Brain microvascular endothelial cell (primary cell): ENCODE results near the gene ROR2.

Source experiments
- DNase-seq: peaks from one replicate; pipeline ENCODE4 v3.0.0-alpha.2; 2020
- H3K27ac ChIP-seq: fragments of 250-450 bp; sonication (Bioruptor Pico); 2 replicates; pipeline ENCODE4 v1.5.1; 2020; ENCODE audit warnings: mild to moderate bottlenecking, moderate library complexity
- H3K27me3 ChIP-seq: fragments of 250-450 bp; sonication (Bioruptor Pico); replicated peaks from 2 replicates; pipeline ENCODE4 v1.5.1; 2020; ENCODE audit warnings: mild to moderate bottlenecking
- H3K36me3 ChIP-seq: fragments of 250-450 bp; sonication (Bioruptor Pico); replicated peaks from 2 replicates; pipeline ENCODE4 v1.5.1; 2020; ENCODE audit warnings: mild to moderate bottlenecking
- H3K4me3 ChIP-seq: 2 replicates; pipeline ENCODE4 v1.5.1; 2011; ENCODE audit warnings: low read depth, mild to moderate bottlenecking, control low read depth, low read length, moderate library complexity
- in situ Hi-C: cut with HindIII; loops from 2 replicates; pipeline ENCODE4 v1.10.0; 2017; ENCODE audit warnings: low sequenced_read_pairs, low pct_ligation_motif_present
- TF ChIP-seq, protein P1 (sequence below): IDR thresholded peaks from 2 replicates; pipeline ENCODE4 v1.5.1; 2011; ENCODE audit warnings: low read depth, mild to moderate bottlenecking, moderate library complexity, low read length, control low read depth, inconsistent platforms; ENCODE audit errors: missing control alignments

The ROR2 gene

DNA sequence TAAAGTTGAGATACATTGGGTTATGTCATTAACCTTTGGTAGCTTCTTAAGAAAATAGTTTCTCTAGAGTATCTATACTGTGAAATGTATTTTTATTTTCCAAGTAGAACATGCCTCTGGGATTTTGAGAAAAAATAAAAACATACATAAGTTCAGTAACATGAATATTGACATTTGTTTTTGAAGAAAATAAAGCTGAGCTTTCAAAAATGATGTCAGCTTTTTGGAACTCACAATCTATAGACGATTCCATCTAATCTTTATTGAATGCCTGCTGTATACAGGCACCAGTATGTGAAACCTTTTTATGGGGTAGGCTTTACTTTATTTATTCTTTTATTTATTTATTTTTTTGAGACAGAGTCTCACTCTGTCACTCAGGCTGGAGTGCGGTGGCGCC lies 350.5 kb downstream of the ROR2 start:
- DNase-seq: no peak
- TF ChIP-seq, protein P1, sequence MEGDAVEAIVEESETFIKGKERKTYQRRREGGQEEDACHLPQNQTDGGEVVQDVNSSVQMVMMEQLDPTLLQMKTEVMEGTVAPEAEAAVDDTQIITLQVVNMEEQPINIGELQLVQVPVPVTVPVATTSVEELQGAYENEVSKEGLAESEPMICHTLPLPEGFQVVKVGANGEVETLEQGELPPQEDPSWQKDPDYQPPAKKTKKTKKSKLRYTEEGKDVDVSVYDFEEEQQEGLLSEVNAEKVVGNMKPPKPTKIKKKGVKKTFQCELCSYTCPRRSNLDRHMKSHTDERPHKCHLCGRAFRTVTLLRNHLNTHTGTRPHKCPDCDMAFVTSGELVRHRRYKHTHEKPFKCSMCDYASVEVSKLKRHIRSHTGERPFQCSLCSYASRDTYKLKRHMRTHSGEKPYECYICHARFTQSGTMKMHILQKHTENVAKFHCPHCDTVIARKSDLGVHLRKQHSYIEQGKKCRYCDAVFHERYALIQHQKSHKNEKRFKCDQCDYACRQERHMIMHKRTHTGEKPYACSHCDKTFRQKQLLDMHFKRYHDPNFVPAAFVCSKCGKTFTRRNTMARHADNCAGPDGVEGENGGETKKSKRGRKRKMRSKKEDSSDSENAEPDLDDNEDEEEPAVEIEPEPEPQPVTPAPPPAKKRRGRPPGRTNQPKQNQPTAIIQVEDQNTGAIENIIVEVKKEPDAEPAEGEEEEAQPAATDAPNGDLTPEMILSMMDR: no peak
- in situ Hi-C loops: no loop called here
- H3K4me3 ChIP-seq: no peak overlapping the region
- H3K27me3 ChIP-seq: no peaks in the 10 kb centered on the region
- H3K36me3 ChIP-seq: no peaks in the 10 kb centered on the region
- H3K27ac ChIP-seq: no peak overlapping the region

DNA sequence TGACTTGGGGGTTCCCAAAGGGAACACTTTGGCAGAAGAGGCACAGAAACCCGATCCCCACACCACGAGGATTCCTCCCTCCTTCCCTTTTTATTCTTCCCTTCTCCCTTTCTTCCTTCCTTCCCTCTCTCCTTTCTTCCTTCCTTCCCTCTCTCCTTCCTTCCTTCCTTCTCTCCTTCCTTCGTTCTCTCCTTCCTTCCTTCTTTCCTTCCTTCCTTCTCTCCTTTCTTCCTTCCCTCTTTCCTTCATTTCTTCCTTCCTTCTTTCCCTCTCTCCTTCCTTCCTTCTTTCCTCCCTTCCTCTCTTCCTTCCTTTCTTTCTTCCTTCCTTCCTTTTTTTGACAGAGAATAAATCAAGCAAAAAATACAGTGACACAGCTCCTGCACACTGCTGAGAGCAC lies 358.4 kb downstream of the ROR2 start:
- no peak for DNase-seq
- Histone ChIP-seq H3K27me3 (no peaks in the 10 kb centered on the region), H3K4me3 (no peak overlapping the region), H3K36me3 (no peaks in the 10 kb centered on the region), H3K27ac (no peak overlapping the region)
- TF ChIP-seq, protein P1: no peak
- in situ Hi-C loops: no loop called here

DNA sequence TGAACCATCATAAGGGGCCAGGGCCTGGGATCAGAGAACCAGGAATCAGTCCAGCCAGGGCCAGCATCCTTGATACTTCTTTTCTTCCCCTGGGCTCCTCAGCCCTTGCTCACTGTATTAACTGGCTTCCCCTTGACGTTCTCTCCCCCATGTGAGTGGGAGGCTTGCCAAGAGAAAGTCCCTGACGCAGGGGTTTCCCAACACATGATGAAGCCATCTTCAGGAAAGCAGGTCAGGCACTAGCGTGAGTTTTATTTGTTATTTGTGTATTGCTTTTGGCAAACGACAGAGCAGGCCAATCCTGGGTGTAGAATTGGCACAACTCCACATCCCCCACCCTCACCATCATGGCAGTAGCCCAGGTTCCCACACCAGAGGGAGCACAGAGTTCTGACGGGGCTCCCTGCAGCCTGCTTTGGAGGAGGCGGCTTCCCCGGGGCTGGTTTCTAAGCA lies 360.9 kb downstream of the ROR2 start:
- TF ChIP-seq, protein P1: no peak
- in situ Hi-C loops: no loop called here
- Histone ChIP-seq H3K27ac (no peak overlapping the region), H3K36me3 (no peaks in the 10 kb centered on the region), H3K27me3 (no peaks in the 10 kb centered on the region), H3K4me3 (no peak overlapping the region)
- peak; percentile 65 for DNase-seq

DNA sequence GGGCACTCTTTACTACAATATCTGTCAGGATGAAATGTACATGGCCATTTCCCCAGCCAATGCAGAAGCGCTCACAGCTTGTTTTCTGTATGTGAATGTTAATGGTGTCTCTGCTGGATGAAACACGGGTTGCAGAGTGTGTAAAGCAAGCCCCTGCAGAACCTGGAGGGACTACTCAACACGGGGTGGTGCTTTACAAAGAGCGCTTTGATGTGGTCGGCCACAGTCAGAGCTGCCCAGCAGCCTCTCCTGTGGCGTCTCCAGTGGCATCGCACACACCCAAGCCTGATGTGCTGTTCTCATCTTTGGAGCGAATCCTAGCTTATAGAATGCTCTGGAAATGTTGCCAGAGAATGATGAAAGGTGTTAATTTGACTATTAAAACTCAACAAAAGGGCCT lies 363.7 kb downstream of the ROR2 start:
- no peaks in the 10 kb centered on the region for H3K27me3 ChIP-seq
- TF ChIP-seq, protein P1: no peak

DNA sequence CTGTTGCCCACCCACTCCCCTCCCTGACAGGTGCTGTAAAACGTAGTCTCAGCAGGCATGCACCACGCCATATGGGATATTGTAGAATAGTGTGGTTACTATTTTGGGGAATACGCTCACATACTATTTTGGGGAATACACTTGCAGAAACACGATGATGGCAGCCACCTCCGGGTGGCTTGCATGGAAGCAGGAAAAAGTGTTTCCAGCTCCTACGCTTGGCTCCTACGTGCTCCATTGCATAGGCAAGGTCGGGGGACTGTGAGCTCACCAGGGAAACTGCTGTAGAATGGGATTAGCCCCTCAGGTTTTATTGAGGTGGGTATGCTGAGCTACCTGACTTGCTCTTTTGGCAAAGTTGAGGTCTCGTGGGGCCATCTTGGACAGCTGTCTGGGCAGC lies 366.1 kb downstream of the ROR2 start:
- no peaks in the 10 kb centered on the region for H3K36me3 ChIP-seq
- no peak overlapping the region for H3K4me3 ChIP-seq
- TF ChIP-seq, protein P1: no peak
- no peaks in the 10 kb centered on the region for H3K27me3 ChIP-seq
- in situ Hi-C loops: no loop called here
- DNase-seq: no peak
- H3K27ac ChIP-seq: no peak overlapping the region

More for the DNA sequence above, 363.7 kb downstream of the ROR2 start:
- Histone ChIP-seq H3K27ac (no peak overlapping the region), H3K4me3 (no peak overlapping the region), H3K36me3 (no peaks in the 10 kb centered on the region)
- DNase-seq: no peak
- in situ Hi-C loops: no loop called here

DNA sequence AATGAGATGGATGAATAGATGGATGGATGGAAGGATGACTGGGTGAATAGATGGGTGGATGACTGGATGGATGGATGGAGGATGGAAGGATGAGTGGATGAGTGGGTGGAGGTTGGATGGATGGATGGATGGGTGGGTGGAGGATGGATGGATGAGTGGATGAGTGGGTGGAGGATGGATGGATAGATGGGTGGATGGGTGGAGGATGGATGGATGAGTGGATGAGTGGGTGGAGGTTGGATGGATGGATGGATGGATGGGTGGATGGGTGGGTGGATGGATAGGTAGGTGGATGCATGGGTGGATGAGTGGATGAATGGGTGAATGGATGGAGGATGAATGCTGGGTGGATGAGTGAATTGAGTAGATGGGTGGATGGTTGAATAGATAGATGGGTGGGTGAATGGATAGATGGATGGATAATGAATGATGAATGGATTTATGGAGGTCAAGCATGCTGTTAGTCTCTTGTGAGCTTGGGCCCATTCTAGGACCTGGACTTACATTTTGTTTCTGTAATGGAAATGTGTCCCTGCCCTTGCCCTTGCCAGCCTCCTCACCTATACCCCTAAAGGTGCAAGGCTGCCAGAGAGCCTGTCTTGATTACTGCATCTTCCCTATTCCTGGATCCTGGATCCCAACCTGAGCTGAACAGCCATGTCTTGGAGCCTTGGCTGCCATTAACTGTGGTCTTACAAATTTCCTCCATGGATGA lies 366.7 kb downstream of the ROR2 start:
- no peaks in the 10 kb centered on the region for H3K27me3 ChIP-seq
- no peak overlapping the region for H3K4me3 ChIP-seq
- no peaks in the 10 kb centered on the region for H3K36me3 ChIP-seq
- no peak overlapping the region for H3K27ac ChIP-seq
- no peak for DNase-seq
- TF ChIP-seq, protein P1: no peak
- in situ Hi-C loops: no loop called here
